Upper lobe of left lung (tissue), 4 donors: ENCODE results near the gene LEUTX.

Experiments
- EP300 ChIP-seq, 4 donors: sonication (generic); formaldehyde crosslinking; IDR thresholded peaks; one replicate each; pipeline ENCODE4 v1.5.1; 2017; ENCODE audit warnings: antibody characterized with exemption in 4 of 4, control low read depth in 2 of 4
- POLR2AphosphoS5 ChIP-seq, 2 donors: sonication (generic); formaldehyde crosslinking; IDR thresholded peaks; one replicate each; pipeline ENCODE4 v1.5.1; 2017; ENCODE audit warnings: antibody characterized with exemption in 2 of 2
- TF ChIP-seq, protein P1 (sequence below), 6 experiments: fragments of 450-650 bp in 4 of 6; fragments of 200-600 bp in 2 of 6; sonication (generic) in 2 of 6; IDR thresholded peaks; one replicate each; pipeline ENCODE4 v1.5.1; 2016 to 2019; ENCODE audit warnings: antibody characterized with exemption in 6 of 6

- TF ChIP-seq, protein P1, sequence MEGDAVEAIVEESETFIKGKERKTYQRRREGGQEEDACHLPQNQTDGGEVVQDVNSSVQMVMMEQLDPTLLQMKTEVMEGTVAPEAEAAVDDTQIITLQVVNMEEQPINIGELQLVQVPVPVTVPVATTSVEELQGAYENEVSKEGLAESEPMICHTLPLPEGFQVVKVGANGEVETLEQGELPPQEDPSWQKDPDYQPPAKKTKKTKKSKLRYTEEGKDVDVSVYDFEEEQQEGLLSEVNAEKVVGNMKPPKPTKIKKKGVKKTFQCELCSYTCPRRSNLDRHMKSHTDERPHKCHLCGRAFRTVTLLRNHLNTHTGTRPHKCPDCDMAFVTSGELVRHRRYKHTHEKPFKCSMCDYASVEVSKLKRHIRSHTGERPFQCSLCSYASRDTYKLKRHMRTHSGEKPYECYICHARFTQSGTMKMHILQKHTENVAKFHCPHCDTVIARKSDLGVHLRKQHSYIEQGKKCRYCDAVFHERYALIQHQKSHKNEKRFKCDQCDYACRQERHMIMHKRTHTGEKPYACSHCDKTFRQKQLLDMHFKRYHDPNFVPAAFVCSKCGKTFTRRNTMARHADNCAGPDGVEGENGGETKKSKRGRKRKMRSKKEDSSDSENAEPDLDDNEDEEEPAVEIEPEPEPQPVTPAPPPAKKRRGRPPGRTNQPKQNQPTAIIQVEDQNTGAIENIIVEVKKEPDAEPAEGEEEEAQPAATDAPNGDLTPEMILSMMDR (IDR thresholded peaks at IDR 0.05): no peak
- TF ChIP-seq POLR2AphosphoS5 (IDR thresholded peaks at IDR 0.05) (no peak), EP300 (IDR thresholded peaks at IDR 0.05) (no peak)
Observed at GRCh38 chr19:39795001-39795400, 16.3 kb downstream of the LEUTX start.
